ENCODE data around the gene RTTN. TPM values are rescaled to one million over a fixed set of nuclear protein-coding genes. Genes with fewer than 3 reads are reported as not detected.

Gene RTTN
- total and polyA plus RNA-seq, 3 donors from 2014 or later: 23.1 to 67.0 (median 40.1) TPM

- intact Hi-C loops (cut with DNase I; ENCODE audit: low total_unique reads): no loop called here
- H3K27ac ChIP-seq: no peak overlapping the region
- H3K4me3 ChIP-seq: no peak overlapping the region
- H3K36me3 ChIP-seq (ENCODE audit: low read depth, missing control alignments): no peaks in the 10 kb centered on the region
- H3K27me3 ChIP-seq: no peaks in the 10 kb centered on the region
- H3K9me3 ChIP-seq: no peaks in the 10 kb centered on the region
- no peak for DNase-seq
- 91 to 99% methylated on average over 2 of the region's 2 CpGs for WGBS, 2 donors
- TF ChIP-seq POLR2A (IDR thresholded peaks at IDR 0.05): no peak
- TF ChIP-seq, protein P1, sequence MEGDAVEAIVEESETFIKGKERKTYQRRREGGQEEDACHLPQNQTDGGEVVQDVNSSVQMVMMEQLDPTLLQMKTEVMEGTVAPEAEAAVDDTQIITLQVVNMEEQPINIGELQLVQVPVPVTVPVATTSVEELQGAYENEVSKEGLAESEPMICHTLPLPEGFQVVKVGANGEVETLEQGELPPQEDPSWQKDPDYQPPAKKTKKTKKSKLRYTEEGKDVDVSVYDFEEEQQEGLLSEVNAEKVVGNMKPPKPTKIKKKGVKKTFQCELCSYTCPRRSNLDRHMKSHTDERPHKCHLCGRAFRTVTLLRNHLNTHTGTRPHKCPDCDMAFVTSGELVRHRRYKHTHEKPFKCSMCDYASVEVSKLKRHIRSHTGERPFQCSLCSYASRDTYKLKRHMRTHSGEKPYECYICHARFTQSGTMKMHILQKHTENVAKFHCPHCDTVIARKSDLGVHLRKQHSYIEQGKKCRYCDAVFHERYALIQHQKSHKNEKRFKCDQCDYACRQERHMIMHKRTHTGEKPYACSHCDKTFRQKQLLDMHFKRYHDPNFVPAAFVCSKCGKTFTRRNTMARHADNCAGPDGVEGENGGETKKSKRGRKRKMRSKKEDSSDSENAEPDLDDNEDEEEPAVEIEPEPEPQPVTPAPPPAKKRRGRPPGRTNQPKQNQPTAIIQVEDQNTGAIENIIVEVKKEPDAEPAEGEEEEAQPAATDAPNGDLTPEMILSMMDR (IDR thresholded peaks at IDR 0.05): no peak
- peaks cover 4% of the 10 kb centered on the region for H3K4me1 ChIP-seq
These were observed 185.5 kb downstream of the RTTN start for GRCh38 chr18:70019991-70020390.

- TF ChIP-seq, protein P1 (IDR thresholded peaks at IDR 0.05): no peak
- TF ChIP-seq POLR2A (IDR thresholded peaks at IDR 0.05): no peak
- WGBS, 2 donors: 74 to 87% methylated on average over 2 of the region's 2 CpGs
- H3K27me3 ChIP-seq: no peaks in the 10 kb centered on the region
- H3K9me3 ChIP-seq: no peaks in the 10 kb centered on the region
- no peak overlapping the region for H3K27ac ChIP-seq
- DNase-seq: no peak
- intact Hi-C loops (cut with DNase I; ENCODE audit: low total_unique reads): no loop called here
- no peaks in the 10 kb centered on the region for H3K36me3 ChIP-seq (ENCODE audit: low read depth, missing control alignments)
- H3K4me1 ChIP-seq: peaks cover 4% of the 10 kb centered on the region
- H3K4me3 ChIP-seq: no peak overlapping the region
These were observed 186.4 kb downstream of the RTTN start for GRCh38 chr18:70019136-70019535.

DNA sequence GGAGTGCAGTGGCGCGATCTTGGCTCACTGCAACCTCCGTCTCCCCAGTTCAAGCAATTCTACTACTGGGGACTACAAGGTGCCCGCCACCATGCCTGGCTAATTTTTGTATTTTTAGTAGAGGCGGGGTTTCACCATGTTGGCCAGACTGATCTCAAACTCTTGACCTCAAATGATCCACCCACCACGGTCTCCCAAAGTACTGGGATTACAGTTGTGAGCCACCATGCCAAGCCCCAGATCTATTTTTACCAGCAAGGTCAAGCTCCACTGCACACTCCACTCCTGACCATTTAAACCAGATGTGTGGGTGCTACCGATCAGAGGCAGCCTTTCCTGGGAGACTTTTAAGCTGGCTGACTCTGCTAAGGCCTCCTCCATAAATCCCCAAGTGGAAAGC lies 190.4 kb downstream of the RTTN start:
- Histone ChIP-seq H3K27me3 (no peaks in the 10 kb centered on the region), H3K27ac (no peak overlapping the region), H3K4me1 (no peaks in the 10 kb centered on the region), H3K9me3 (no peaks in the 10 kb centered on the region), H3K4me3 (no peak overlapping the region), H3K36me3 (ENCODE audit: low read depth, missing control alignments) (no peaks in the 10 kb centered on the region)
- no peak for TF ChIP-seq POLR2A (IDR thresholded peaks at IDR 0.05)
- TF ChIP-seq, protein P1 (IDR thresholded peaks at IDR 0.05): no peak
- no peak for DNase-seq
- WGBS, 2 donors: 75% methylated on average over 7 of the region's 7 CpGs
- intact Hi-C loops (cut with DNase I; ENCODE audit: low total_unique reads): no loop called here

GRCh38 chr18:70005580-70005979 lies 199.9 kb downstream of the RTTN start:
- H3K27ac ChIP-seq: peak overlapping the region; percentile 19 to 55
- no peaks in the 10 kb centered on the region for H3K9me3 ChIP-seq
- H3K4me3 ChIP-seq: no peak overlapping the region
- H3K4me1 ChIP-seq: no peaks in the 10 kb centered on the region
- DNase-seq: no peak
- H3K36me3 ChIP-seq (ENCODE audit: low read depth, missing control alignments): no peaks in the 10 kb centered on the region
- TF ChIP-seq POLR2A (IDR thresholded peaks at IDR 0.05): no peak
- TF ChIP-seq, protein P1 (IDR thresholded peaks at IDR 0.05): no peak
- 43 to 58% methylated on average over 3 of the region's 3 CpGs for WGBS, 2 donors
- intact Hi-C loops (cut with DNase I; ENCODE audit: low total_unique reads): no loop called here
- no peaks in the 10 kb centered on the region for H3K27me3 ChIP-seq

GRCh38 chr18:70004696-70005095 lies 200.8 kb downstream of the RTTN start:
- Histone ChIP-seq H3K27me3 (no peaks in the 10 kb centered on the region), H3K27ac (peak overlapping the region in 1 of 2 donors; percentile 55), H3K36me3 (ENCODE audit: low read depth, missing control alignments) (no peaks in the 10 kb centered on the region), H3K4me1 (no peaks in the 10 kb centered on the region), H3K4me3 (no peak overlapping the region), H3K9me3 (no peaks in the 10 kb centered on the region)
- WGBS, 2 donors: 45 to 54% methylated on average over 4 of the region's 4 CpGs
- intact Hi-C loops (cut with DNase I; ENCODE audit: low total_unique reads): no loop called here
- DNase-seq: no peak
- TF ChIP-seq, protein P1 (IDR thresholded peaks at IDR 0.05): no peak
- no peak for TF ChIP-seq POLR2A (IDR thresholded peaks at IDR 0.05)

Data from testis (tissue), 3 donors.